Left lung (tissue), 10 donors: ENCODE results near the gene FHIT. TPM values are rescaled to one million over a fixed set of nuclear protein-coding genes. Genes with fewer than 3 reads are reported as not detected.

Experiments
- ATAC-seq: fragments of 200-7000 bp; cut with Tn5 transposase; one replicate; pipeline ENCODE4 v1.9.1; 2020; ENCODE audit warnings: moderate library complexity
- DNase-seq, 4 donors: peaks; one replicate each; pipeline ENCODE4 v3.0.0-alpha.2; 2013 to 2020
- H3K27ac ChIP-seq, 2 donors: fragments of 200-600 bp; sonication (generic) in 1 of 2; one replicate each; pipeline versions ENCODE4 v1.5.0 to v1.8.0; 2020 to 2021
- H3K27me3 ChIP-seq, 2 donors: fragments of 200-600 bp; sonication (generic) in 1 of 2; one replicate each; pipeline versions ENCODE4 v1.5.0 to v1.8.0; 2020 to 2021
- H3K36me3 ChIP-seq, 2 donors: fragments of 200-600 bp; sonication (generic) in 1 of 2; one replicate each; pipeline versions ENCODE4 v1.5.0 to v1.8.0; 2020 to 2021
- H3K4me1 ChIP-seq, 2 donors: fragments of 200-600 bp; one replicate each; pipeline ENCODE4 v1.8.0; 2021
- H3K4me3 ChIP-seq, 2 donors: fragments of 200-600 bp; sonication (generic) in 1 of 2; one replicate each; pipeline versions ENCODE4 v1.5.0 to v1.8.0; 2020 to 2021; ENCODE audit warnings: mild to moderate bottlenecking in 1 of 2
- H3K9me3 ChIP-seq, 2 donors: fragments of 200-600 bp; sonication (generic) in 1 of 2; one replicate each; pipeline versions ENCODE4 v1.5.0 to v1.8.0; 2020 to 2021
- intact Hi-C, 2 donors: fragments of 100-400 bp; cut with DNase I; formaldehyde crosslinking; loops; one replicate each; pipeline versions ENCODE4 v1.11.2 to v1.14.2; 2022
- polyA plus RNA-seq, 6 donors: library from polyadenylated mRNA; unstranded; fragments of 120-200 nt; gene quantifications; one replicate each; pipeline ENCODE4 v1.2.1, GENCODE V29; 2013; ENCODE audit not compliant: insufficient read length in 6 of 6
- total RNA-seq, 2 donors: library from RNA; stranded (reverse); fragmentation: NEBNext Ultra II Directional; extraction: Animal tissue kit (Norgen Biotek cat#: 25700); gene quantifications; one replicate each; pipeline ENCODE4 v1.2.1, GENCODE V29; 2021
- TF ChIP-seq, protein P1 (sequence below), 2 donors: fragments of 200-600 bp; sonication (generic) in 1 of 2; IDR thresholded peaks; one replicate each; pipeline versions ENCODE4 v1.5.0 to v1.8.0; 2021; ENCODE audit warnings: antibody characterized with exemption in 2 of 2
- donor health status: DM: no; HTN: yes; CAD: no.
- donor health status: DM: no; HTN: no; CAD: no.

Gene FHIT
- total and polyA plus RNA-seq, 8 donors: 8.5 to 16.3 (median 9.7) TPM

- TF ChIP-seq, protein P1, sequence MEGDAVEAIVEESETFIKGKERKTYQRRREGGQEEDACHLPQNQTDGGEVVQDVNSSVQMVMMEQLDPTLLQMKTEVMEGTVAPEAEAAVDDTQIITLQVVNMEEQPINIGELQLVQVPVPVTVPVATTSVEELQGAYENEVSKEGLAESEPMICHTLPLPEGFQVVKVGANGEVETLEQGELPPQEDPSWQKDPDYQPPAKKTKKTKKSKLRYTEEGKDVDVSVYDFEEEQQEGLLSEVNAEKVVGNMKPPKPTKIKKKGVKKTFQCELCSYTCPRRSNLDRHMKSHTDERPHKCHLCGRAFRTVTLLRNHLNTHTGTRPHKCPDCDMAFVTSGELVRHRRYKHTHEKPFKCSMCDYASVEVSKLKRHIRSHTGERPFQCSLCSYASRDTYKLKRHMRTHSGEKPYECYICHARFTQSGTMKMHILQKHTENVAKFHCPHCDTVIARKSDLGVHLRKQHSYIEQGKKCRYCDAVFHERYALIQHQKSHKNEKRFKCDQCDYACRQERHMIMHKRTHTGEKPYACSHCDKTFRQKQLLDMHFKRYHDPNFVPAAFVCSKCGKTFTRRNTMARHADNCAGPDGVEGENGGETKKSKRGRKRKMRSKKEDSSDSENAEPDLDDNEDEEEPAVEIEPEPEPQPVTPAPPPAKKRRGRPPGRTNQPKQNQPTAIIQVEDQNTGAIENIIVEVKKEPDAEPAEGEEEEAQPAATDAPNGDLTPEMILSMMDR (IDR thresholded peaks at IDR 0.05): no peak
- intact Hi-C loops: no loop called here
- Histone ChIP-seq H3K27me3 (no peaks in the 10 kb centered on the region), H3K9me3 (no peaks in the 10 kb centered on the region), H3K4me3 (no peak overlapping the region), H3K36me3 (no peaks in the 10 kb centered on the region), H3K4me1 (no peaks in the 10 kb centered on the region), H3K27ac (no peak overlapping the region)
- peak in 2 of 4 donors; percentile 15 to 24 for DNase-seq
- ATAC-seq: no peak
These were observed 1149.6 kb downstream of the FHIT start for GRCh38 chr3:60101621-60102020.

DNA sequence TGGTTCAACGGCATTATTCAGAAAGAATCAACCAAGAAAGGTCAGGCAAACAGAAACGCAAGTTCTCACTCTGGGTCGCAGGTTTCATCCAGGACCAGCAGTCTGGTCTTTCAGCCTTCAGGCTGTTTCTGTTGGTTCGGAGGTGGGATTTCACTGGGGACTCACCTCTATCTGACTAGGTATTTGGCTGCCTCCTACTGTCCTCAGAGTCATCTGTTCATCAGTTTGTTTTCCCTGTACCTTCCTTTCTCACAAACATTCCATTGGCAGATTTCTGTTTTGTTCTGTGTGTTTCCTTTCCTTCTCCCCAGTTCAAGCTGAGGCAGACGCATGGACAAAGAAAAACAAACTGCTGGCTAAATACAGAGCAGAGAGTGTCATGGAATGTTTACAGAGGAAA lies 1154.8 kb downstream of the FHIT start:
- ATAC-seq (no peak), DNase-seq (no peak)
- TF ChIP-seq, protein P1 (IDR thresholded peaks at IDR 0.05): no peak
- Histone ChIP-seq H3K27me3 (no peaks in the 10 kb centered on the region), H3K27ac (no peak overlapping the region), H3K4me3 (no peak overlapping the region), H3K4me1 (no peaks in the 10 kb centered on the region), H3K36me3 (no peaks in the 10 kb centered on the region), H3K9me3 (no peaks in the 10 kb centered on the region)
- intact Hi-C loops: no loop called here

GRCh38 chr3:60095930-60096329 lies 1155.3 kb downstream of the FHIT start:
- Histone ChIP-seq H3K27ac (no peak overlapping the region), H3K4me1 (no peaks in the 10 kb centered on the region)

DNA sequence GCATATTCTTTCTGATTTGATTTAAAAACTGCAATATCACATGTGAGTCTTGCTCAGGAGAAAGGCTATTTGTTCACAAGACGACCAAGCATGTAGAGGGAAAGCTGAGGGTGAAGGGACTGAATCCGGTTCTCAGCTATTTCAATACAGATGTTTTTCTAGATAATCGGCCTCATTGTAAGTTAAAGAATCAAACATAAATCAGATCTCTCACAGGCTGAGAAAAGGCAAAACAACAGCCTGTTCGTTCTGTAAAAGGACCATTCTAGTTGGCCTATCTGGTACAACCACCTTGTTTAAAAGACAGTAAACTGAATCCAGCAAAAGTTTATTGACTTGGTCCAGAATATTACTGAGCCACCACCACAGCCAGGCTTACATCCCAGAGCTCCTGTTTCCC lies 1155.7 kb downstream of the FHIT start:
- ATAC-seq (no peak), DNase-seq (no peak)
- H3K36me3 ChIP-seq: no peaks in the 10 kb centered on the region
- no peak overlapping the region for H3K4me3 ChIP-seq
- H3K4me1 ChIP-seq: no peaks in the 10 kb centered on the region
- no peaks in the 10 kb centered on the region for H3K27me3 ChIP-seq
- TF ChIP-seq, protein P1 (IDR thresholded peaks at IDR 0.05): no peak
- H3K9me3 ChIP-seq: no peaks in the 10 kb centered on the region
- intact Hi-C loops: no loop called here
- no peak overlapping the region for H3K27ac ChIP-seq

More at GRCh38 chr3:60095930-60096329, 1155.3 kb downstream of the FHIT start:
- TF ChIP-seq, protein P1 (IDR thresholded peaks at IDR 0.05): no peak
- ATAC-seq: no peak
- H3K9me3 ChIP-seq: no peaks in the 10 kb centered on the region
- no peak for DNase-seq
- no peak overlapping the region for H3K4me3 ChIP-seq
- intact Hi-C loops: no loop called here
- no peaks in the 10 kb centered on the region for H3K27me3 ChIP-seq
- no peaks in the 10 kb centered on the region for H3K36me3 ChIP-seq

GRCh38 chr3:60094392-60094947 lies 1156.8 kb downstream of the FHIT start:
- Histone ChIP-seq H3K36me3 (no peaks in the 10 kb centered on the region), H3K4me1 (no peaks in the 10 kb centered on the region), H3K27me3 (no peaks in the 10 kb centered on the region), H3K9me3 (no peaks in the 10 kb centered on the region), H3K4me3 (no peak overlapping the region), H3K27ac (no peak overlapping the region)
- intact Hi-C loops: no loop called here
- ATAC-seq: no peak
- no peak for DNase-seq
- TF ChIP-seq, protein P1 (IDR thresholded peaks at IDR 0.05): no peak
